GM23338 (cell line): ENCODE data around the gene PPBP. TPM values are rescaled to one million over a fixed set of nuclear protein-coding genes. Genes with fewer than 3 reads are reported as not detected.
A peak's percentile ranks its signal among the peaks of the same experiment; 100 is the strongest.

Experiments used
- ATAC-seq: fragments of 200-7000 bp; cut with Tn5 transposase; 3 replicates; pipeline ENCODE4 v1.9.1; 2020
- DNase-seq: peaks from one replicate; pipeline ENCODE4 v3.0.0-alpha.2; 2015; ENCODE audit warnings: low spot score
- H2AFZ ChIP-seq: fragments of 200-600 bp; sonication (generic); 2 replicates; pipeline ENCODE4 v1.8.0; 2016; ENCODE audit warnings: antibody characterized with exemption, mild to moderate bottlenecking, moderate library complexity
- H3F3A ChIP-seq: fragments of 200-600 bp; sonication (generic); replicated peaks from 2 replicates; pipeline ENCODE4 v1.8.0; 2017; ENCODE audit warnings: antibody characterized with exemption, mixed run types, low read depth
- H3K27ac ChIP-seq: fragments of 200-600 bp; sonication (generic); 2 replicates; pipeline ENCODE4 v1.6.1; 2016; ENCODE audit warnings: low read depth
- H3K27me3 ChIP-seq: fragments of 200-600 bp; sonication (generic); 2 replicates; pipeline ENCODE4 v1.8.0; 2016; ENCODE audit warnings: mild to moderate bottlenecking, mixed run types, moderate library complexity; ENCODE audit not compliant: insufficient read depth
- H3K36me3 ChIP-seq: fragments of 200-600 bp; sonication (generic); 2 replicates; pipeline ENCODE4 v1.8.0; 2016; ENCODE audit warnings: mild to moderate bottlenecking; ENCODE audit not compliant: insufficient read depth
- H3K4me1 ChIP-seq: fragments of 200-600 bp; sonication (generic); 2 replicates; pipeline ENCODE4 v1.8.0; 2016; ENCODE audit warnings: mild to moderate bottlenecking, moderate library complexity; ENCODE audit not compliant: insufficient read depth
- H3K4me2 ChIP-seq: fragments of 200-600 bp; sonication (generic); 2 replicates; pipeline ENCODE4 v1.7.1; 2017; ENCODE audit warnings: mixed run types
- H3K4me3 ChIP-seq: fragments of 200-600 bp; sonication (generic); 2 replicates; pipeline ENCODE4 v1.6.1; 2016; ENCODE audit warnings: mixed run types
- H3K79me2 ChIP-seq: fragments of 200-600 bp; sonication (generic); replicated peaks from 2 replicates; pipeline ENCODE4 v1.8.0; 2017; ENCODE audit warnings: mild to moderate bottlenecking; ENCODE audit not compliant: insufficient read depth
- H3K9me2 ChIP-seq: fragments of 200-600 bp; sonication (generic); 2 replicates; pipeline ENCODE4 v1.8.0; 2017; ENCODE audit not compliant: insufficient read depth
- H4K20me1 ChIP-seq: fragments of 200-600 bp; sonication (generic); replicated peaks from 2 replicates; pipeline ENCODE4 v1.8.0; 2017; ENCODE audit warnings: mild to moderate bottlenecking; ENCODE audit not compliant: insufficient read depth
- H3K27ac Mint-ChIP-seq: 2 replicates; pipeline ENCODE4 v1.8.0; 2020; ENCODE audit warnings: inconsistent platforms, mild to moderate bottlenecking, moderate library complexity, mixed read lengths
- H3K27me3 Mint-ChIP-seq: 3 replicates; pipeline ENCODE4 v1.8.0; 2022; ENCODE audit warnings: low read depth, mild to moderate bottlenecking, moderate library complexity, mixed read lengths, inconsistent platforms; ENCODE audit not compliant: insufficient read depth, poor library complexity
- H3K36me3 Mint-ChIP-seq: 3 replicates; pipeline ENCODE4 v1.8.0; 2021; ENCODE audit warnings: low read depth, mild to moderate bottlenecking, inconsistent platforms, moderate library complexity, mixed read lengths
- H3K4me1 Mint-ChIP-seq: 3 replicates; pipeline ENCODE4 v1.8.0; 2020; ENCODE audit warnings: mild to moderate bottlenecking, inconsistent platforms, mixed read lengths
- H3K4me3 Mint-ChIP-seq: 3 replicates; pipeline ENCODE4 v1.8.0; 2021; ENCODE audit warnings: moderate library complexity, mild to moderate bottlenecking, inconsistent platforms, mixed read lengths
- H3K9me3 Mint-ChIP-seq: 3 replicates; pipeline ENCODE4 v1.8.0; 2020; ENCODE audit warnings: moderate library complexity, mild to moderate bottlenecking, inconsistent platforms, mixed read lengths
- CREB1 ChIP-seq: fragments of 250-450 bp; sonication (Bioruptor Pico); IDR thresholded peaks from 2 replicates; pipeline ENCODE4 v1.5.0; 2020; ENCODE audit warnings: low read depth, mild to moderate bottlenecking, moderate library complexity
- EZH2 ChIP-seq: fragments of 200-600 bp; sonication (generic); IDR thresholded peaks from one replicate; pipeline ENCODE4 v1.8.0; 2017; ENCODE audit warnings: antibody characterized with exemption, mild to moderate bottlenecking, low read depth; ENCODE audit not compliant: unreplicated experiment
- EZH2phosphoT487 ChIP-seq: fragments of 200-600 bp; sonication (generic); IDR thresholded peaks from one replicate; pipeline ENCODE4 v1.8.1; 2018; ENCODE audit warnings: antibody characterized with exemption; ENCODE audit not compliant: unreplicated experiment
- JUNB ChIP-seq: IDR thresholded peaks from one replicate; pipeline ENCODE4 v1.6.1; 2016; ENCODE audit warnings: antibody characterized with exemption; ENCODE audit not compliant: unreplicated experiment
- NANOG ChIP-seq: IDR thresholded peaks from 2 replicates; pipeline ENCODE4 v1.6.1; 2016; ENCODE audit warnings: antibody characterized with exemption, borderline replicate concordance
- POLR2AphosphoS5 ChIP-seq: IDR thresholded peaks from 2 replicates; pipeline ENCODE4 v1.6.1; 2016; ENCODE audit warnings: antibody characterized with exemption, low read depth
- REST ChIP-seq: IDR thresholded peaks from one replicate; pipeline ENCODE4 v1.6.1; 2018; ENCODE audit warnings: antibody characterized with exemption; ENCODE audit not compliant: unreplicated experiment
- STAT1 ChIP-seq: IDR thresholded peaks from one replicate; pipeline ENCODE4 v1.6.1; 2016; ENCODE audit warnings: antibody characterized with exemption; ENCODE audit not compliant: unreplicated experiment
- ZNF114 ChIP-seq: fragments of 250-450 bp; sonication (Bioruptor Pico); IDR thresholded peaks from 2 replicates; pipeline ENCODE4 v1.5.0; 2020; ENCODE audit warnings: mild to moderate bottlenecking, moderate library complexity
- ZNF331 ChIP-seq: fragments of 250-450 bp; sonication (Bioruptor Pico); IDR thresholded peaks from 2 replicates; pipeline ENCODE4 v1.5.0; 2020; ENCODE audit warnings: low read depth, mild to moderate bottlenecking, moderate library complexity
- ZNF462 ChIP-seq: fragments of 250-450 bp; sonication (Bioruptor Pico); IDR thresholded peaks from 2 replicates; pipeline ENCODE4 v1.5.0; 2020; ENCODE audit warnings: mild to moderate bottlenecking, moderate library complexity
- polyA plus RNA-seq: library from polyadenylated mRNA; unstranded; fragments of >200 nt; fragmentation: Nextera tagmentation; extraction: Ambion mirVana; gene quantifications from 2 replicates; pipeline ENCODE4 v1.2.1, GENCODE V29; 2016
- total RNA-seq: library from RNA; depleted of rRNA; stranded (reverse); fragments of >200 nt; shearing (Covaris generic); gene quantifications from 2 replicates; pipeline ENCODE4 v1.2.3, GENCODE V29; 2014
- TF ChIP-seq, protein P1 (sequence below), 2 experiments: fragments of 200-600 bp in 1 of 2; sonication (generic) in 1 of 2; conservative IDR thresholded peaks; 2 replicates each; pipeline versions ENCODE4 v1.5.1 to v1.6.1; 2016 to 2017; ENCODE audit warnings: antibody characterized with exemption in 2 of 2, low read depth in 2 of 2, mild to moderate bottlenecking in 2 of 2, moderate library complexity in 1 of 2
- TF ChIP-seq, protein P2 (sequence below): IDR thresholded peaks from 2 replicates; pipeline ENCODE4 v1.6.1; 2016; ENCODE audit warnings: antibody characterized with exemption

PPBP gene
- total and polyA plus RNA-seq, 2 experiments from 2014 or later = 0.35 to 0.50 TPM

- Mint-ChIP-seq H3K4me1 (peaks cover 15% of the 10 kb centered on the region), H3K27ac (no peak overlapping the region), H3K4me3 (no peak overlapping the region), H3K36me3 (peaks cover 19% of the 10 kb centered on the region; the same call in 2 of the 3 replicates), H3K9me3 (peaks cover 8% of the 10 kb centered on the region), H3K27me3 (no peaks in the 10 kb centered on the region)
- DNase-seq (no peak), ATAC-seq (no peak)
- no peak overlapping the region for H3K4me2 ChIP-seq
- no peaks in the 10 kb centered on the region for H3K79me2 ChIP-seq
- no peaks in the 10 kb centered on the region; the same call in 1 of the 2 replicates for H3K36me3 ChIP-seq
- H2AFZ ChIP-seq = no peak overlapping the region
- H4K20me1 ChIP-seq = no peaks in the 10 kb centered on the region
- TF ChIP-seq ZNF462 (CRISPR knock-in tag) = no peak
- TF ChIP-seq EZH2 = no peak
- no peak for TF ChIP-seq ZNF114 (CRISPR knock-in tag)
- no peak for TF ChIP-seq STAT1
- no peak for TF ChIP-seq CREB1
- no peak for TF ChIP-seq NANOG
- TF ChIP-seq ZNF331 (CRISPR knock-in tag) = no peak
- no peak for TF ChIP-seq JUNB
- no peak for TF ChIP-seq EZH2phosphoT487
- TF ChIP-seq, protein P1, sequence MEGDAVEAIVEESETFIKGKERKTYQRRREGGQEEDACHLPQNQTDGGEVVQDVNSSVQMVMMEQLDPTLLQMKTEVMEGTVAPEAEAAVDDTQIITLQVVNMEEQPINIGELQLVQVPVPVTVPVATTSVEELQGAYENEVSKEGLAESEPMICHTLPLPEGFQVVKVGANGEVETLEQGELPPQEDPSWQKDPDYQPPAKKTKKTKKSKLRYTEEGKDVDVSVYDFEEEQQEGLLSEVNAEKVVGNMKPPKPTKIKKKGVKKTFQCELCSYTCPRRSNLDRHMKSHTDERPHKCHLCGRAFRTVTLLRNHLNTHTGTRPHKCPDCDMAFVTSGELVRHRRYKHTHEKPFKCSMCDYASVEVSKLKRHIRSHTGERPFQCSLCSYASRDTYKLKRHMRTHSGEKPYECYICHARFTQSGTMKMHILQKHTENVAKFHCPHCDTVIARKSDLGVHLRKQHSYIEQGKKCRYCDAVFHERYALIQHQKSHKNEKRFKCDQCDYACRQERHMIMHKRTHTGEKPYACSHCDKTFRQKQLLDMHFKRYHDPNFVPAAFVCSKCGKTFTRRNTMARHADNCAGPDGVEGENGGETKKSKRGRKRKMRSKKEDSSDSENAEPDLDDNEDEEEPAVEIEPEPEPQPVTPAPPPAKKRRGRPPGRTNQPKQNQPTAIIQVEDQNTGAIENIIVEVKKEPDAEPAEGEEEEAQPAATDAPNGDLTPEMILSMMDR (conservative IDR thresholded peaks at IDR 0.05; ENCODE audit: low read depth in 2 of 2) = no peak
- no peak for TF ChIP-seq REST
- TF ChIP-seq POLR2AphosphoS5 = no peak
- TF ChIP-seq, protein P2, sequence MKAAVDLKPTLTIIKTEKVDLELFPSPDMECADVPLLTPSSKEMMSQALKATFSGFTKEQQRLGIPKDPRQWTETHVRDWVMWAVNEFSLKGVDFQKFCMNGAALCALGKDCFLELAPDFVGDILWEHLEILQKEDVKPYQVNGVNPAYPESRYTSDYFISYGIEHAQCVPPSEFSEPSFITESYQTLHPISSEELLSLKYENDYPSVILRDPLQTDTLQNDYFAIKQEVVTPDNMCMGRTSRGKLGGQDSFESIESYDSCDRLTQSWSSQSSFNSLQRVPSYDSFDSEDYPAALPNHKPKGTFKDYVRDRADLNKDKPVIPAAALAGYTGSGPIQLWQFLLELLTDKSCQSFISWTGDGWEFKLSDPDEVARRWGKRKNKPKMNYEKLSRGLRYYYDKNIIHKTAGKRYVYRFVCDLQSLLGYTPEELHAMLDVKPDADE = no peak
- H3K4me1 ChIP-seq = peaks cover 16% of the 10 kb centered on the region
- no peaks in the 10 kb centered on the region for H3F3A ChIP-seq
- H3K27ac ChIP-seq = 0 out of 2 replicates have a peak overlapping the region, but pooled peaks have one; percentile 3
- no peak overlapping the region for H3K4me3 ChIP-seq
- peaks cover 4% of the 10 kb centered on the region; the same call in 1 of the 2 replicates for H3K9me2 ChIP-seq
- H3K27me3 ChIP-seq = no peaks in the 10 kb centered on the region
Observed at GRCh38 chr4:74004668-74005067, 16.7 kb upstream of the PPBP start.
